Fibroblast of lung (primary cell): ENCODE data around the gene PLEKHM1. TPM values are rescaled to one million over a fixed set of nuclear protein-coding genes. Genes with fewer than 3 reads are reported as not detected.
"Not testable (repeated sequence)": the region's sequence is repeated elsewhere in the genome, so short reads cannot be mapped to it uniquely, and the experiment has no call there.

Experiments used
- DNase-seq, 2 donors: peaks; one replicate each; pipeline versions ENCODE4 v3.0.0 to v3.0.0-alpha.2; 2010; ENCODE audit warnings: low read depth in 2 of 2
- H2AFZ ChIP-seq: 2 replicates; pipeline ENCODE4 v1.5.1; 2012; ENCODE audit warnings: low read length, control low read depth, inconsistent platforms
- H3K27ac ChIP-seq: 2 replicates; pipeline ENCODE4 v1.5.1; 2011; ENCODE audit warnings: low read length, control low read depth; ENCODE audit not compliant: insufficient read depth
- H3K27me3 ChIP-seq: 2 replicates; pipeline ENCODE4 v1.5.1; 2011; ENCODE audit warnings: mild to moderate bottlenecking, low read length; ENCODE audit not compliant: control insufficient read depth, insufficient read depth
- H3K36me3 ChIP-seq: 2 replicates; pipeline ENCODE4 v1.5.1; 2011; ENCODE audit warnings: low read length; ENCODE audit not compliant: control insufficient read depth, insufficient read depth
- H3K4me1 ChIP-seq: 2 replicates; pipeline ENCODE4 v1.5.1; 2011; ENCODE audit warnings: low read length; ENCODE audit not compliant: control insufficient read depth, insufficient read depth; ENCODE audit errors: extremely low read depth
- H3K4me2 ChIP-seq: 2 replicates; pipeline ENCODE4 v1.5.1; 2011; ENCODE audit warnings: low read length, control low read depth; ENCODE audit not compliant: insufficient read depth; ENCODE audit errors: extremely low read depth
- H3K4me3 ChIP-seq, 4 experiments: fragments of 200-600 bp in 1 of 4; sonication (generic) in 1 of 4; replicated peaks in 1 of 4; 2 replicates each; pipeline ENCODE4 v1.5.1; 2011 to 2016; ENCODE audit warnings: low read length in 4 of 4, low read depth in 3 of 4, mild to moderate bottlenecking in 3 of 4, control low read depth in 2 of 4, inconsistent platforms in 1 of 4, mixed read lengths in 1 of 4; ENCODE audit not compliant: insufficient read depth in 1 of 4; ENCODE audit errors: control extremely low read depth in 1 of 4
- H3K79me2 ChIP-seq: 2 replicates; pipeline ENCODE4 v1.5.1; 2012; ENCODE audit warnings: mild to moderate bottlenecking, low read length, inconsistent platforms; ENCODE audit not compliant: control insufficient read depth, insufficient read depth
- H3K9ac ChIP-seq: 2 replicates; pipeline ENCODE4 v1.5.1; 2011; ENCODE audit warnings: mild to moderate bottlenecking, low read length, control low read depth; ENCODE audit not compliant: insufficient read depth
- H3K9me3 ChIP-seq: 2 replicates; pipeline ENCODE4 v1.5.1; 2012; ENCODE audit warnings: low read depth, low read length; ENCODE audit not compliant: control insufficient read depth, insufficient read depth
- H4K20me1 ChIP-seq: 2 replicates; pipeline ENCODE4 v1.5.1; 2011; ENCODE audit warnings: low read length; ENCODE audit not compliant: control insufficient read depth, insufficient read depth; ENCODE audit errors: extremely low read depth
- CTCF ChIP-seq, 2 donors: IDR thresholded peaks in 1 of 2; conservative IDR thresholded peaks in 1 of 2; 1 replicate in 1 of 2; 2 replicates in 1 of 2; pipeline ENCODE4 v1.5.1; 2011 to 2012; ENCODE audit warnings: low read length in 2 of 2, control low read depth in 1 of 2, inconsistent platforms in 1 of 2, low read depth in 1 of 2, mild to moderate bottlenecking in 1 of 2
- EZH2 ChIP-seq: IDR thresholded peaks from 2 replicates; pipeline ENCODE4 v1.5.1; 2012; ENCODE audit warnings: low read length, control low read depth, mild to moderate bottlenecking; ENCODE audit errors: missing control alignments
- polyA plus RNA-seq, 2 donors: library from polyadenylated mRNA; depleted of rRNA in 1 of 2; stranded (reverse) in 1 of 2; unstranded in 1 of 2; fragments of >200 nt; gene quantifications; 2 replicates each; pipeline ENCODE4 v1.2.1, GENCODE V29; 2011 to 2012; ENCODE audit warnings: missing spikeins in 1 of 2
- total RNA-seq: library from RNA; depleted of rRNA; stranded (reverse); fragments of >200 nt; gene quantifications from 2 replicates; pipeline ENCODE4 v1.2.1, GENCODE V29; 2014

PLEKHM1 gene
- total and polyA plus RNA-seq, 2 donors (not counting 1 experiment from before 2014, with no cell fraction given), result 15.8 to 27.9 TPM

DNA sequence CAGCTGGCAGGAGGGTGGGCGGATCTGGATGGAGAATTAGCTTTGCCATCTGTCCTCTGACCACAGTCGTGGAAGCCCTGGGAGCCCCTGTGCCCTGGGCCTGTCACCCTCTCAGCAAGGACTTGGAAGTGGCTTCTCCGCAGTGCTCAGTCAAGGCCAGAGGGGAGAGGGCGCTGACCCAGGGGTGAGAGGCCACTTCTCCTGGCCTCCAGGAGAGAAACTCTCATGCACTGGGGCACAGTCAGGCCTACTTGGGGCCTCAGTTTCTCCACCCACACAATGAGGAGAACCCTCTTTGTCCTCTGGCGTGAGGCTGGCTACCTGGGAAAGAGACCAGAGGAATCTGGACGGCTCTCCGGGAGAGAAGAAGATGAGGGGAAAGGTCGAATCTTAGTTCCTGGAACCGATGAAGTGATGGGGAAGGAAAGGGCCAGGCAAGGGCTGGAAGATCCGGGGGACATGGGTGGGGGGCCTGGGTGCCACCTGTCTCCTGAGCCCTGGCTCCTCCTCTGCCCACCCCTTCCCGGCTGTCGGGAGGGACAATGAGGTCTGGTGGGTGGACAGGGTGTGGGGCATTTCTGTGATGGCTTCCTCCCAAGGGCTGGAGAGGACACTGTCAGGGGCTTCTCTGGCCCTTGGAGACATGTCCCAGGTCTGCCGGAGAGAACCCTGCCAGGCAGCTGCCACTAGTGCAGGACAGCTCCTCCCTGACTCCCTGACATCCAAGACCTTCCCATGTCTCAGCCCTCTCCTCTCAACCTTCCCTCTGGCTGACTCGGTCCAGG, 48.8 kb downstream of the PLEKHM1 start:
- H3K79me2 ChIP-seq, result no peaks in the 10 kb centered on the region
- no peaks in the 10 kb centered on the region for H4K20me1 ChIP-seq
- H2AFZ ChIP-seq, result no peak overlapping the region
- peaks cover 13% of the 10 kb centered on the region for H3K36me3 ChIP-seq
- H3K4me1 ChIP-seq, result no peaks in the 10 kb centered on the region
- DNase-seq, result no peak
- no peak overlapping the region for H3K4me2 ChIP-seq
- no peak overlapping the region for H3K9ac ChIP-seq
- H3K4me3 ChIP-seq, result no peak overlapping the region
- H3K27ac ChIP-seq, result no peak overlapping the region
- no peaks in the 10 kb centered on the region for H3K27me3 ChIP-seq
- TF ChIP-seq EZH2 (no peak), CTCF (conservative IDR thresholded peaks at IDR 0.05 in 1 of 2, IDR thresholded peaks at IDR 0.05 in 1 of 2; ENCODE audit: low read depth in 1 of 2, low read length in 2 of 2) (no peak)
- H3K9me3 ChIP-seq, result no peaks in the 10 kb centered on the region

DNA sequence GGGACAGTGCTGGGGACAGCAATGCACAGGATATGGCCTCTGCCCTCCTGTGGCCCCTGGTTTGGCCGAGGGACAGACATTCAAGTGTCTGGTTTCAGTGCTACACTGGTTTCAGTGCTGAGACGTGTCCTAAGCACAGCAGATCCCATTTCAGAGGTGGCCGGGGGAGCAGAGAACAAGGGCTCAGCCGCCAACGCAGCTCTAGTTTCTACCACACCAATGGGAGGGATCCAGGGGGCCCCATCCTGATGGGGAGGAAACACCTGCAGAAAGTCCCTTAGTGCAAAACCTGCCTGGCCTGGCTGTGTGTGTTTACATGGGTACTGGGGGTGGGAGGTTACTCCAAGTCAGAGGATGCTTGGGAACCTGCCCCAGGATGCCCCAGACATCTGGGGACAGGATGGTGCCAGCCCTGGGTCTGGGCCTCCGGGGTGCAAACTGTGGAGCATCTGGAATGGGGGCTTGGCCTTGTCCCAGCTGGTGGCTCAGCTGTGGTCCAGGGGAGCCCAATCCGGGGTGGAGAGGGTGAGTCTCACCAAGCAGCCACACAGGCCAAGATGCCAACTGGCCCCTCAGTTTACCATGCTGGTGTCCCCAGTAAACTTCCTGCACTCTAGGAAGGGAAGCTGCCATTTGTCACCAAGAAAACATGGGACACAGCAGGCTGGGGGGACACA, 49.5 kb downstream of the PLEKHM1 start:
- H3K27ac ChIP-seq, H3K4me2 ChIP-seq, H4K20me1 ChIP-seq, H3K79me2 ChIP-seq, H3K9me3 ChIP-seq, H3K9ac ChIP-seq, H2AFZ ChIP-seq, H3K4me3 ChIP-seq, DNase-seq, H3K4me1 ChIP-seq, H3K27me3 ChIP-seq: not testable (repeated sequence)
- H3K36me3 ChIP-seq, result peaks cover 15% of the 10 kb centered on the region

- H3K27me3 ChIP-seq, result no peaks in the 10 kb centered on the region
- DNase-seq, result peak; percentile 7 to 36
- TF ChIP-seq EZH2, result no peak
- TF ChIP-seq CTCF (conservative IDR thresholded peaks at IDR 0.05 in 1 of 2, IDR thresholded peaks at IDR 0.05 in 1 of 2; ENCODE audit: low read depth in 1 of 2, low read length in 2 of 2), result no peak
- no peaks in the 10 kb centered on the region for H3K9me3 ChIP-seq
- H3K36me3 ChIP-seq, result peaks cover 15% of the 10 kb centered on the region
- no peak overlapping the region for H3K27ac ChIP-seq
- H2AFZ ChIP-seq, result no peak overlapping the region
- no peaks in the 10 kb centered on the region for H4K20me1 ChIP-seq
- H3K4me2 ChIP-seq, result no peak overlapping the region
- H3K9ac ChIP-seq, result no peak overlapping the region
- no peaks in the 10 kb centered on the region for H3K4me1 ChIP-seq
- H3K79me2 ChIP-seq, result no peaks in the 10 kb centered on the region
- no peak overlapping the region for H3K4me3 ChIP-seq
These were observed 50.3 kb downstream of the PLEKHM1 start for GRCh38 chr17:45440161-45440778.
